Brain microvascular endothelial cell (primary cell): Measurements from ENCODE around the gene NSUN3.
"Not testable (repeated sequence)": the region's sequence is repeated elsewhere in the genome, so short reads cannot be mapped to it uniquely, and the experiment has no call there.

Source experiments
- DNase-seq: peaks from one replicate; pipeline ENCODE4 v3.0.0-alpha.2; 2020
- H3K27ac ChIP-seq: fragments of 250-450 bp; sonication (Bioruptor Pico); 2 replicates; pipeline ENCODE4 v1.5.1; 2020; ENCODE audit warnings: mild to moderate bottlenecking, moderate library complexity
- H3K27me3 ChIP-seq: fragments of 250-450 bp; sonication (Bioruptor Pico); replicated peaks from 2 replicates; pipeline ENCODE4 v1.5.1; 2020; ENCODE audit warnings: mild to moderate bottlenecking
- H3K36me3 ChIP-seq: fragments of 250-450 bp; sonication (Bioruptor Pico); replicated peaks from 2 replicates; pipeline ENCODE4 v1.5.1; 2020; ENCODE audit warnings: mild to moderate bottlenecking
- H3K4me3 ChIP-seq: 2 replicates; pipeline ENCODE4 v1.5.1; 2011; ENCODE audit warnings: low read depth, mild to moderate bottlenecking, control low read depth, low read length, moderate library complexity
- CTCF ChIP-seq: IDR thresholded peaks from 2 replicates; pipeline ENCODE4 v1.5.1; 2011; ENCODE audit warnings: low read depth, mild to moderate bottlenecking, moderate library complexity, low read length, control low read depth, inconsistent platforms; ENCODE audit errors: missing control alignments
- in situ Hi-C: cut with HindIII; loops from 2 replicates; pipeline ENCODE4 v1.10.0; 2017; ENCODE audit warnings: low sequenced_read_pairs, low pct_ligation_motif_present

NSUN3 gene

GRCh38 chr3:94076055-94076454 lies 13.2 kb downstream of the NSUN3 start:
- TF ChIP-seq CTCF, result no peak
- DNase-seq, result peak; percentile 42
- no peaks in the 10 kb centered on the region for H3K27me3 ChIP-seq
- no peak overlapping the region for H3K27ac ChIP-seq
- in situ Hi-C loops, result no loop called here
- H3K36me3 ChIP-seq, result no peaks in the 10 kb centered on the region
- H3K4me3 ChIP-seq, result no peak overlapping the region

DNA sequence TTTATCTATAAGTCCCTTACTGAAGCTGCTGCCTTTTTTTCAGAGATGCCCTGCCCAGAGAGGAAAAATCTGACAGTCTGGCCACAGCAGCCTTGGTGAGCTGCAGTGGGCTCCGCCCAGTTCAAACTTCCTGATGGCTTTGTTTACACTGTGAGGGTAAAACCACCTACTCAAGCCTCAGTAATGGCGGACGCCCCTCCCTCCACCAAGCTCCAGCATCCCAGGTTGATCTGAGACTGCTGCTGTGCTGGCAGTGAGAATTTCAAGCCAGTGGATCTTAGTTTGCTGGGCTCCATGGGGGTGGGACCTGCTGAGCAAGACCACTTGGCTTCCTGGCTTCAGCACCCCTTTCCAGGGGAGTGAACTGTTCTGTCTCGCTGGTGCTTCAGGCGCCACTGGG lies 17.7 kb downstream of the NSUN3 start:
- H3K36me3 ChIP-seq, H3K27me3 ChIP-seq, H3K4me3 ChIP-seq, H3K27ac ChIP-seq, DNase-seq, in situ Hi-C loops: not testable (repeated sequence)

- in situ Hi-C loops, result no loop called here
- no peak for TF ChIP-seq CTCF
These were observed 19.0 kb downstream of the NSUN3 start for GRCh38 chr3:94081884-94082283.

GRCh38 chr3:94082391-94082937 lies 19.6 kb downstream of the NSUN3 start:
- Histone ChIP-seq H3K4me3 (no peak overlapping the region), H3K36me3 (no peaks in the 10 kb centered on the region), H3K27ac (no peak overlapping the region), H3K27me3 (no peaks in the 10 kb centered on the region)
- no peak for TF ChIP-seq CTCF
- no peak for DNase-seq
- in situ Hi-C loops, result no loop called here

More at GRCh38 chr3:94081884-94082283, 19.0 kb downstream of the NSUN3 start:
- no peak for DNase-seq
- H3K36me3 ChIP-seq, result no peaks in the 10 kb centered on the region
- H3K4me3 ChIP-seq, result no peak overlapping the region
- H3K27me3 ChIP-seq, result no peaks in the 10 kb centered on the region
- H3K27ac ChIP-seq, result no peak overlapping the region

- Histone ChIP-seq H3K4me3 (no peak overlapping the region), H3K27me3 (no peaks in the 10 kb centered on the region), H3K36me3 (no peaks in the 10 kb centered on the region), H3K27ac (no peak overlapping the region)
- in situ Hi-C loops, result no loop called here
- DNase-seq, result no peak
- no peak for TF ChIP-seq CTCF
These were observed 20.4 kb downstream of the NSUN3 start for GRCh38 chr3:94083261-94083660.

DNA sequence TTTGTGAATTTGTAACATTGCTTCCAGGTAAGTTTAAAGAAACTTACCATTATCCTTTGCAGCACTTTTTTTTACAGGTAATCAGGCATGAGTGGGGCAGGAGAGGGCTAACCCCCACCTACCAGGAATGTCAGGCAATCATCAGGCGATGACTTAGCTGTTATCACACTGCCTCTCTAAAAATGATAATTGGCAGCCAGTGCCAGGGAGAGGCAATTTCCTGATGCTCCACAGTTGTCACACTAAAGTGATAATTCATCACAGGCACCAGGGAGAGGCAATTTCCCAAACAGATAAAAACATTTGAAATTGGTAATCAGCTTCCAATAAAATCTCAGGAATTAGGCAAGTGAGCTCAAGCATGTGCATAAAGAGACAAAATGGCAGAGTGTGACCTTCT lies 26.3 kb downstream of the NSUN3 start:
- no peak for DNase-seq

More for the DNA sequence above, 26.3 kb downstream of the NSUN3 start:
- Histone ChIP-seq H3K27me3 (no peaks in the 10 kb centered on the region), H3K27ac (no peak overlapping the region), H3K36me3 (no peaks in the 10 kb centered on the region), H3K4me3 (no peak overlapping the region)
- in situ Hi-C loops, result no loop called here
- no peak for TF ChIP-seq CTCF
